ENCODE data around the gene CXCR5. TPM values are rescaled to one million over a fixed set of nuclear protein-coding genes. Genes with fewer than 3 reads are reported as not detected.
A peak's percentile ranks its signal among the peaks of the same experiment; 100 is the strongest.

Gene CXCR5
- total RNA-seq, 1 donor from 2014 or later, result 0.18 TPM

- DNase-seq (ENCODE audit: low spot score) (no peak), ATAC-seq (no peak)
- intact Hi-C loops (cut with DNase I), result loop anchor here (2.0 kb wide), 1 partner anchor 36 kb away; no protein-coding TSS in a partner anchor
Observed at GRCh38 chr11:118896472-118896913, 12.8 kb downstream of the CXCR5 start.

DNA sequence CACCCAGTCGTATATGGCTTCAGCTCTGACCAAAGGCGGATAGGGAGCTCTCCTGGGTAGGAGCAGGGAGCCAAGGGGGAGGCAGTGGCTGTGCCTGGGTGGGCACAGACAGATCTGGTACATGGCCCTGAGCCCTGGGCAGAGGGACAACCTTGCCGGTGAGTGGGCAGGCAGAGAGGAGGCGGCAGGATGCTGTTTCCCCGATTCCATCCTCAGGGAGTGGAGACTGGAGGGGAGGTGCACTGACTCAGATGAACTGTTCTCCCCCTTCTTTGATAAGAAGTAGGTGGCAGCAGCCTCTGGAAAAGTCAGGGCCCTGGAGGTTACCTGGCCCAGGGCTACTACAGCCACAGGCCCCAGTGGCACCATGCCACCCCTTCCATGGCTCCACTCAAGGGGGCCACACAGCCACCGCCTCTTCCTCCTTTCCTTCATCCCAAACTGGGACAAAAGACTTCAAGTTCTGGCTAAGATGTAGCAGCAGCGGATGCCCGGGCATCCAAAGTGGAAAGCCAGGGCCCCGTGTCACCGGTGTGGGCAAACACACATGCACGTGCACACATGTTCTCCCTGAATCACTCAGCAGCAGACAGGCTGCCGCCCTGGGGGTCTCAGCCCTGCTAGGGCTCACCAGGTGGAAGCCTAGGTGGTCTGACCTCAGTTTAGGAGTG is 13.4 kb downstream of the CXCR5 start:
- intact Hi-C loops (cut with DNase I), result loop anchor here (2.0 kb wide), 1 partner anchor 36 kb away; no protein-coding TSS in a partner anchor
- ATAC-seq, result no peak
- no peak for DNase-seq (ENCODE audit: low spot score)

DNA sequence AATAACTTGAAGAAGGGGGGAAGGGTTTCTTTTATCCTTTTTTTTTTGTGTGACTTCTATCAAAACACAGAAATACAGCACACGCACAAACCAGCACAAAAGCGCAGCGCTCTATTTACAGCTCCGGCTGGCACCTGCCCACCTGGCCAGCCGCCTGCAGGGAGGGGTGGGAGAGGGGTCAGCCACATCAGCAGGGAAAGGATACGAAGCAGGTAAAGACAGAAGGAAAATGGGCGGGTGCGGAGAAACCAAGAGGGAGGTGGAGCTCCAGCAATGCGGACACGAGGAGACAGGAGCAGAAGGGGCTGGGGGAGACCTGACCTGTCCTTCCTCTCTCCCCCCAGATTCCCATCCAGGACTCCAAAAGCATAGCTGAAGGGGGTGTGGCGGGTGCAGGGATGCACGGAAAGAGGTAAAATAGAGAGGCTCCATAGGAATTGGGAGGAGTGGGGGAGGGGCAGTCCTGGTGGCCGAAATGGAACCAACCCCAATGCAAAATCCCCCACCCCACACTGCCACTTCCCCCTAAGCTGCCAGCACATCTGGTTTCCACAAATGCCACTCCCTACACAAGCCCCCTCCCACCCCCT is 14.1 kb downstream of the CXCR5 start:
- DNase-seq (ENCODE audit: low spot score) (no peak), ATAC-seq (no peak)
- intact Hi-C loops (cut with DNase I), result loop anchor here (2.0 kb wide), 1 partner anchor 35 kb away; no protein-coding TSS in a partner anchor

DNA sequence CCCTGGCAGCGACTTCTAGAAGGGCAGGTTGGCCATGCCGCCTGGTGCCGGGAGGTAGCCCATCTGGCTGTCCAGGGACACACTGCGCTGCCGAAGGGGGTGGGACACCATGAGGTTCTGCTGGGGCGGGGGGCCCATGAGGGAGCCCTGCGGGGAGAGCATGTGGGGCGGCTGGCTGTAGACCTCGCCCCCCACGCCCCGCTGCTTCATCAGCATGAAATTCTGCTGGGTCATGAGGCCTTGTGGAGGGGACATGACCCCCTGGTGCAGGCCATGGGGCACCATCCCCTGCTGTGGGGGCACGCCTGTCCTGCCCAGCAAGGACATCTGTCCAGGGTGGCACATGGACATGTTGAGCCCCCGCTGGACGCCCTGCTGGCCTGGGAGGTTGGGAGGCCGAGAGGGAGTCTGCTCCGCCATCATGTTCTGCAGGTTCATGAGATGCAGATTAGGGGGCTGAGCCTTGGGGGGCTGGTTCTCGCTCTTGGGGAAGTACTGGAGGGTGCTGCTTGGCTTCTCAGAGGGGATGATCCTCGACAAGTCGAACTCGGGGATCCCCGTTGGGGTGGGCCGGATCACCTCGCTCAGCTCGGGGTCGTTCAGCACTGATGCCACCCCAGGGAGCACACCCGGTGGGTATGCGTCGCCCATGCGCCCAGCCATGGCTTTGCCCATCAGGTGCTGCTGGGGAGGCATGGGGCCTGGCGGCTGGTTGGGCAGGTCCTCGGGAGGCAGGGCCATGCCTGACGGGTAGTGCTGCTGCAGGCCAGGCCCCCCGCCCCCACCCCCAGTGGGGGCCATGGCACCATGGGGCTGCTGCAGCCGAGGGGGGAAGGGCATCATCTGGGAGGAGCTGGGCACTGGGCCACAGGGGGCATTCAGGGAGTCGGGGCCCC is 15.0 kb downstream of the CXCR5 start:
- DNase-seq (ENCODE audit: low spot score), result no peak

GRCh38 chr11:118899296-118899688 is 15.6 kb downstream of the CXCR5 start:
- DNase-seq (ENCODE audit: low spot score) (no peak), ATAC-seq (no peak)
- intact Hi-C loops (cut with DNase I), result no loop called here

More for the DNA sequence above, 15.0 kb downstream of the CXCR5 start:
- intact Hi-C loops (cut with DNase I), result no loop called here
- no peak for ATAC-seq

GRCh38 chr11:118899706-118900360 is 16.1 kb downstream of the CXCR5 start:
- intact Hi-C loops (cut with DNase I), result loop anchor here (10.0 kb wide), 1 partner anchor 195 kb away; no protein-coding TSS in a partner anchor
- DNase-seq (ENCODE audit: low spot score) (no peak), ATAC-seq (no peak)

DNA sequence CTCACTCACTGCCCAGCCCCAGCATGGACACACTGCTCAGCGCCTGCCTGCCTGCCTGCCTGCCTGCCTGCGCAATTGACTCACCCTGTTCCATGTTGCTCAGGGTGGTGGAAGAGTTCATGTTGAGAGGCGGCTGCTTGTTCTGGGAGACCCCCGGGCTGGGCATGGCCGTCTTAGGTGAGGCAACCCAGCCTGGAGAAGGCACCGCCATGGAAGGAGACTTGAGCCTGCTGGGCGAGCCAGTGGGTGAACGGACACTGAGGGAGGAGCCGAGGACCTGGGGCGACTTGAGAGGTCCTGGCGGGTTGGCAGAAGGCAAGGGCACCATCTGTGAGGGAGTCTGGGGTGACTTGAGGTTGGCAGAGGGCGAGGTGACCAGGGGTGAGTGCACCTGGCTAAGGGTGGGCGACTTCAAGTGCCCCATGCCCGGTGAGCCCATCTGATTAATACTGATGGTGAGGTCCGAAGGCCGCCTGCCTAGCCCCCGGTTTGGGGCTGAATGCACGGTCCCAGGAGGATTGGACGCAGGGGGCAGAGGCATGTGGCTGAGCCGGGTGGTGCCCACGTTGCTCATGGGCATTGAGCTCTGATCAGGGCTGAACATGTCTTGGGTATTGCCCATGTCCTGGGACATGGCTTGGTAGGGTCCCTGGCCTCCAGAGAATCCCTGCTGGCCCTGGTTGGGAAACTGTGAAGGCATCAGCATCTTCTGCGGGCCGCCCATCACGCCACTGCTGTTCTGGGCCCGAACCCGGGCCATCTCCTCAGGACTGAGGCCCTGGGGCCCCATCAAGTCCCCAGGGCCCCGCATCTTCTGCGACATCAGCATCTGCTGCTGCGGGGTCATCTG is 17.1 kb downstream of the CXCR5 start:
- DNase-seq (ENCODE audit: low spot score), result no peak
- intact Hi-C loops (cut with DNase I), result loop anchor here (10.0 kb wide), 1 partner anchor 196 kb away; no protein-coding TSS in a partner anchor

GRCh38 chr11:118901494-118902335 is 18.0 kb downstream of the CXCR5 start:
- ATAC-seq, result peak; percentile 22
- peak; percentile 65 for DNase-seq (ENCODE audit: low spot score)
- intact Hi-C loops (cut with DNase I), result loop anchor here (10.0 kb wide), 1 partner anchor 197 kb away; no protein-coding TSS in a partner anchor

More for the DNA sequence above, 17.1 kb downstream of the CXCR5 start:
- no peak for ATAC-seq

DNA sequence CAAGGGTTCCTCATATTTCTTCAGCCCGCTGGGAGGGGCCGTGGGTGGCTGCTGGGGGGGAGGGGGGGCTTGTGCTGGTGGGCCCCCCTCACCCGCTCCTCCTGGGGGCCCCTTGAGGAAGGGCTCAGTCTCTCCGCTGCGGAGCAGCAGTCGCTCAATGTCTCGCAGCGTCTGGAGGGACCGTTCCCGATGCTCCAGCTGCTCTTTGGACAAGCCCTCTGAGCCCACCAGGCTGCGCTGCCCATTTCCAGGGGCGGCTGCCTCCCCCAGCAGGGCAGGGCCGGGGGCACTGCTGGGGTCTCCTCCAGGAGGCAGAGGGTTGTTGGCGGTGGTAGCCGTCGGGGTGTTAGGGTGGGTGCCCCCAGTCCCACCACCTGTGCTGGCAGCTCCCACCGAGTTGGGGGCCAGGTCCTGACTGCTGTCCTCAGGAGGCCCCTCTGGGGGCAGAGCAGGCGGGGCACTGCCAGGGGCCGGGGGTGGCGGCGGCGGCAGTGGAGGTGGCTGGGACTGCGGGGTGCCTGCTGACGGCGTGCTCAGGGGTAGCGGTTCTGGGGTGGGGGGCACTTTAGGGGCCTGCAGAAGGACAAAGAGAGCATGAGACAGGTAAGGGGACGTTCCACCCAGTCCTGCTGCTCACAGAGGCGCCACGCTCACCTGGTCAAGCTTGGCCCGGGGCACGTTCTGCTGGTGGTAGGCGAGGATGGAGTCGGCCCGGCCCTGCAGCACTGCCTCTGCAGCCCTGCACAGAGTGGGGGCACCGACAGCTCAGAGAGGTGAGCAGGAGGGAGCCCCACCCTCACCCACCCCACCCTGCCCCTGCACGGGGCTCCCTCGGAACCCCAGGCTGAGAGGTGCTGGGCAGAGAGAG is 18.9 kb downstream of the CXCR5 start:
- DNase-seq (ENCODE audit: low spot score) (no peak), ATAC-seq (no peak)
- intact Hi-C loops (cut with DNase I), result loop anchor here (10.0 kb wide), 1 partner anchor 198 kb away; no protein-coding TSS in a partner anchor

GRCh38 chr11:118903204-118904015 is 19.7 kb downstream of the CXCR5 start:
- intact Hi-C loops (cut with DNase I), result loop anchor here (10.0 kb wide), 1 partner anchor 199 kb away; no protein-coding TSS in a partner anchor
- ATAC-seq, result no peak
- DNase-seq (ENCODE audit: low spot score), result no peak

GRCh38 chr11:118907051-118908042 is 23.7 kb downstream of the CXCR5 start:
- intact Hi-C loops (cut with DNase I), result loop anchor here (1.0 to 10.0 kb wide), 3 partner anchors 21 to 203 kb away; partner anchors contain the start of gene UPK2
- DNase-seq (ENCODE audit: low spot score) (peak; percentile 91), ATAC-seq (peak; percentile 54)

DNA sequence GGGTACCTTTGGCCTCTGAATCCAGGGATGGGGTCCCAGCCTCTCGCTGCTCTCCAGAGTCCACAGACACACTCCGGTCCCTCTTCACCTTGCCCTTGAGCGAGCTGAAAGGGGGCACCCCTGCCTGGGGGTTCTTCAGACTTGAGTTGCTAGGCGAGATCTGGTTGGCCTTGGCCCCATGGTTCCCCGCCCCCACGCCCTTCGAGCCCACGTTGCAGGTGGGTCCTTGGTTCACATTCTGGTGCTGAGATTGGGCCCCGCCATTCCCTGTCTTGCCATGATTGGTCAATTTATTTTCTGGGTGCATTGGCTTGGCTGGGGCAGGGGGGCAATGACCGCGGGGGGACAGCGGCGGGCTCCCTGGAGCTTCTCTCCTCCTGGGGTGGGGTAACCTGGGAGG is 24.6 kb downstream of the CXCR5 start:
- intact Hi-C loops (cut with DNase I), result loop anchor here (10.0 kb wide), 1 partner anchor 203 kb away; no protein-coding TSS in a partner anchor
- ATAC-seq (no peak), DNase-seq (ENCODE audit: low spot score) (no peak)

DNA sequence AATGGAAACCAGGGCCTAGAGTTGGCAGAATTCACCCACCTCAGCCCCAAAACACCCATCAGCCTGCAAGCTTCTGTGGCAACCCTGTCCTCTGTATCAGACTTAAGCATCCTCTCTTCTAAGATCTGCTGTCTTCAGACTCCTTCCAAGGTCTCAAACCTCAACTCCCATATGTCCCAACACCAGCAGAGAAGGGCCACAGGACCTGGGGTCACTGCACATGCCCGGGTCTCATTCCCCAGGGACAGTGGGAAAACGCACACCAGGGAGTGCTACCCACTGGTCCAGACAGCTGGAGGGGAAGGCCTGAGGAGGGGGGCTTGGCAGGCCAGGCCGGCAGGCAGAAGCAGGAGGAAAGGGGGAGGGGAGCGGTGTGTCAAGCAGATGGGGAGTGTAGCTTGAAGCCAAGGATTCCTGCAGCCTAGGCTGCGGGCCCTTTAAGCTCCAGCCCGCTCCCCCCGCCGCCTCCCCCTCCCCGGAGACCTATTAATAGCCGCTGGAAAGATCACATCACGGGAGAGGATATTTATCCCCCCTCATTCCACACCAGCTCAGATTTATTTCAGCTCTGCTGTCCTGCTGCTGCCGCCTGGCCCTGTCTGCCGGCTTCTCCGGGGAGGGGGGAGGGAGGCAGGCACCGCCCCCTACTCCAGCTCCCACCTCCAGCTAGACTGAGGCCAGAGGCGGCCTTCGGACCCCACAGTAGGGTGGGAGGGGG is 25.4 kb downstream of the CXCR5 start:
- intact Hi-C loops (cut with DNase I), result loop anchor here (10.0 kb wide), 1 partner anchor 204 kb away; no protein-coding TSS in a partner anchor
- DNase-seq (ENCODE audit: low spot score), result peak; percentile 90
- ATAC-seq, result peak; percentile 79
